ENCODE data around the gene RBMS1. TPM values are rescaled to one million over a fixed set of nuclear protein-coding genes. Genes with fewer than 3 reads are reported as not detected.

Gene RBMS1
- polyA plus RNA-seq, 1 donor from 2014 or later = 8.4 TPM

DNA sequence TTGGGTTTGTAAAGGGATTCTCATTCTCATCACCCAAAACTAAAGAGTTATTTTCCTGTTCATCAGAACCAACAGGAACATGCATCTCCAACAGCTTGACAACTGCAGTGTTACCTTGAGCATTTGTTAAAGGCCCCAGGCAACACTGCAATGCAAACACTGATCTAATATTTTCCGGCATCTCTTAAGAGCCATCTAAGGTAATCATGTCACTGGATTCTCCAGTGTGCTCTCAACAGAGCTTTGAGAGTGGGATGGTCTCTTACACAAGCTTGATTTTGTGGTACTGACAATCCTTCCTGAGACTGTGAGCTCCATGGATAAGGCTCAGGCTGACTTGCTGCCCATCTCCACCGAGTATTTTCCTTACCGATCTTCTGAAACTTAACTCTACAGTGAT, 203.0 kb downstream of the RBMS1 start:
- H3K27me3 ChIP-seq (ENCODE audit: insufficient read depth, low read depth, low read length) = no peaks in the 10 kb centered on the region
- H4K20me1 ChIP-seq (ENCODE audit: insufficient read depth) = no peaks in the 10 kb centered on the region
- H3K27ac ChIP-seq (ENCODE audit: low read length) = no peak overlapping the region
- H3K36me3 ChIP-seq (ENCODE audit: insufficient read depth, low read length) = no peaks in the 10 kb centered on the region
- H2AFZ ChIP-seq (ENCODE audit: low read depth, low read length) = no peak overlapping the region
- no peak overlapping the region for H3K4me3 ChIP-seq (ENCODE audit: low read length)
- H3K9ac ChIP-seq (ENCODE audit: low read length) = no peak overlapping the region
- no peaks in the 10 kb centered on the region for H3K9me2 ChIP-seq (ENCODE audit: insufficient read depth, low read length)
- no peak overlapping the region for H3K4me2 ChIP-seq (ENCODE audit: low read length)
- no peaks in the 10 kb centered on the region for H3K9me3 ChIP-seq (ENCODE audit: low read length)
- H3K79me2 ChIP-seq (replicated peaks; ENCODE audit: insufficient read depth, low read length) = no peaks in the 10 kb centered on the region
- no peaks in the 10 kb centered on the region for H3F3A ChIP-seq (ENCODE audit: insufficient read depth, low read length, poor library complexity, severe bottlenecking)
- TF ChIP-seq SMC3 (conservative IDR thresholded peaks at IDR 0.05; ENCODE audit: poor library complexity) = no peak

DNA sequence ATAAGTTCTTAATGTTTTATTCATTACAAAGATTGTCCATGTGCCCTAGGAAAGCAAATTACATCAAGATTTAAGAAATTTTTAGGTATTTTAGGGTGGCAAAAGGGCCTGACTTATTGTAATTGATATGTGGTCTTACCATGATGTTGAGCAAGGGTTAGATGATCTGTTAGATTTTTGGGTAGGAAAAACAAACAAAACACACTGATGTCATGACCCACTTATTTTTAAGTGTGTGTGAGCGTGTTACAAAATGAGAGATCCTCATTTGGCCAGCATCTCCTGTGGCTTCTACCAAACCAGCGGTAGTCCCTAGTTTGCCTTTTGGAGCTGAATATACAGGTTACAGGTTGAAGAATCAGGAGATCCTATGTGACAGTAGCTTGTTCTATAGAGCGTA, 203.8 kb downstream of the RBMS1 start:
- Histone ChIP-seq H3K27me3 (ENCODE audit: insufficient read depth, low read depth, low read length) (no peaks in the 10 kb centered on the region), H3K9me3 (ENCODE audit: low read length) (no peaks in the 10 kb centered on the region), H4K20me1 (ENCODE audit: insufficient read depth) (no peaks in the 10 kb centered on the region), H3K27ac (ENCODE audit: low read length) (no peak overlapping the region), H2AFZ (ENCODE audit: low read depth, low read length) (no peak overlapping the region), H3K79me2 (replicated peaks; ENCODE audit: insufficient read depth, low read length) (no peaks in the 10 kb centered on the region), H3K36me3 (ENCODE audit: insufficient read depth, low read length) (no peaks in the 10 kb centered on the region), H3F3A (ENCODE audit: insufficient read depth, low read length, poor library complexity, severe bottlenecking) (no peaks in the 10 kb centered on the region), H3K9me2 (ENCODE audit: insufficient read depth, low read length) (no peaks in the 10 kb centered on the region), H3K4me3 (ENCODE audit: low read length) (no peak overlapping the region), H3K4me2 (ENCODE audit: low read length) (no peak overlapping the region), H3K9ac (ENCODE audit: low read length) (no peak overlapping the region)
- TF ChIP-seq POLR2AphosphoS5 (IDR thresholded peaks at IDR 0.05) (no peak), TAF1 (IDR thresholded peaks at IDR 0.05; ENCODE audit: low read depth) (no peak), EZH2 (IDR thresholded peaks at IDR 0.05; ENCODE audit: borderline replicate concordance, insufficient read depth, low read length, poor library complexity, severe bottlenecking) (no peak), EP300 (conservative IDR thresholded peaks at IDR 0.05; ENCODE audit: poor library complexity, severe bottlenecking) (no peak), REST (IDR thresholded peaks at IDR 0.05; ENCODE audit: borderline replicate concordance) (no peak), RAD21 (conservative IDR thresholded peaks at IDR 0.05) (no peak), SMC3 (conservative IDR thresholded peaks at IDR 0.05; ENCODE audit: poor library complexity) (no peak), MXI1 (conservative IDR thresholded peaks at IDR 0.05; ENCODE audit: poor library complexity, severe bottlenecking) (no peak)
- TF ChIP-seq, protein P1, sequence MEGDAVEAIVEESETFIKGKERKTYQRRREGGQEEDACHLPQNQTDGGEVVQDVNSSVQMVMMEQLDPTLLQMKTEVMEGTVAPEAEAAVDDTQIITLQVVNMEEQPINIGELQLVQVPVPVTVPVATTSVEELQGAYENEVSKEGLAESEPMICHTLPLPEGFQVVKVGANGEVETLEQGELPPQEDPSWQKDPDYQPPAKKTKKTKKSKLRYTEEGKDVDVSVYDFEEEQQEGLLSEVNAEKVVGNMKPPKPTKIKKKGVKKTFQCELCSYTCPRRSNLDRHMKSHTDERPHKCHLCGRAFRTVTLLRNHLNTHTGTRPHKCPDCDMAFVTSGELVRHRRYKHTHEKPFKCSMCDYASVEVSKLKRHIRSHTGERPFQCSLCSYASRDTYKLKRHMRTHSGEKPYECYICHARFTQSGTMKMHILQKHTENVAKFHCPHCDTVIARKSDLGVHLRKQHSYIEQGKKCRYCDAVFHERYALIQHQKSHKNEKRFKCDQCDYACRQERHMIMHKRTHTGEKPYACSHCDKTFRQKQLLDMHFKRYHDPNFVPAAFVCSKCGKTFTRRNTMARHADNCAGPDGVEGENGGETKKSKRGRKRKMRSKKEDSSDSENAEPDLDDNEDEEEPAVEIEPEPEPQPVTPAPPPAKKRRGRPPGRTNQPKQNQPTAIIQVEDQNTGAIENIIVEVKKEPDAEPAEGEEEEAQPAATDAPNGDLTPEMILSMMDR (IDR thresholded peaks at IDR 0.05; ENCODE audit: poor library complexity, severe bottlenecking) = no peak

DNA sequence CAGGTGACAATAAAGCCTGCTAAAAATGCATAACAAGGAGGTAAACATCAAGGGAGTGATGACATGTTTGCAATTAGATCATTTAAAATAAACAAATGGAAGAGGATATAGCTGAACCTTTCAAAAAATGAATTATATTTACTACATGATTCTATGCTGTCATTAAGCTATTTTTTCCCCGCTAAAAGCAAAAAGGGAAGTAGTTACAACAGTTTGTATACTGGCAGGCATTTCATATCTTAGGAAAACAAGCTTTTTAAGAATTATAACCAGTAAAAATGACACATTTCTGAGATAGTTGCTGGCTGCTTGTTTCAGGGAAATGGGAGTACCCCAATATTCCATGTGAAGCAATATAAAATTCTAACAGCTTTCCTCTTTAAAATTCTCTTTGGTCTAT, 204.5 kb downstream of the RBMS1 start:
- H3K36me3 ChIP-seq (ENCODE audit: insufficient read depth, low read length) = no peaks in the 10 kb centered on the region
- H3K79me2 ChIP-seq (replicated peaks; ENCODE audit: insufficient read depth, low read length) = no peaks in the 10 kb centered on the region

More for the DNA sequence above, 204.5 kb downstream of the RBMS1 start:
- no peak overlapping the region for H3K4me2 ChIP-seq (ENCODE audit: low read length)
- no peak overlapping the region for H2AFZ ChIP-seq (ENCODE audit: low read depth, low read length)
- no peaks in the 10 kb centered on the region for H3K27me3 ChIP-seq (ENCODE audit: insufficient read depth, low read depth, low read length)
- H3K27ac ChIP-seq (ENCODE audit: low read length) = no peak overlapping the region
- TF ChIP-seq EP300 (conservative IDR thresholded peaks at IDR 0.05; ENCODE audit: poor library complexity, severe bottlenecking) (no peak), RAD21 (conservative IDR thresholded peaks at IDR 0.05) (no peak), EZH2 (IDR thresholded peaks at IDR 0.05; ENCODE audit: borderline replicate concordance, insufficient read depth, low read length, poor library complexity, severe bottlenecking) (no peak), POLR2AphosphoS5 (IDR thresholded peaks at IDR 0.05) (no peak)
- H4K20me1 ChIP-seq (ENCODE audit: insufficient read depth) = no peaks in the 10 kb centered on the region
- no peak overlapping the region for H3K4me3 ChIP-seq (ENCODE audit: low read length)
- H3K9ac ChIP-seq (ENCODE audit: low read length) = no peak overlapping the region
- H3K9me2 ChIP-seq (ENCODE audit: insufficient read depth, low read length) = no peaks in the 10 kb centered on the region
- H3K9me3 ChIP-seq (ENCODE audit: low read length) = no peaks in the 10 kb centered on the region
- no peaks in the 10 kb centered on the region for H3F3A ChIP-seq (ENCODE audit: insufficient read depth, low read length, poor library complexity, severe bottlenecking)

Data from neural cell (in vitro differentiated cells).